HL-60 (cell line): ENCODE results near the gene RGS14.

Experiments
- CTCF ChIP-seq: IDR thresholded peaks from one replicate; pipeline ENCODE4 v1.5.1; 2011; ENCODE audit warnings: low read length, control low read depth, inconsistent platforms; ENCODE audit not compliant: insufficient read depth
- GABPA ChIP-seq: IDR thresholded peaks from 2 replicates; pipeline ENCODE4 v1.6.1; 2012; ENCODE audit warnings: low read depth
- POLR2AphosphoS5 ChIP-seq: IDR thresholded peaks from 2 replicates; pipeline ENCODE4 v1.6.1; 2012; ENCODE audit warnings: low read depth
- REST ChIP-seq: IDR thresholded peaks from 2 replicates; pipeline ENCODE4 v1.6.1; 2012; ENCODE audit warnings: low read depth; ENCODE audit not compliant: insufficient replicate concordance
- SPI1 ChIP-seq: IDR thresholded peaks from 2 replicates; pipeline ENCODE4 v1.6.1; 2012; ENCODE audit warnings: low read depth, mild to moderate bottlenecking, borderline replicate concordance

DNA sequence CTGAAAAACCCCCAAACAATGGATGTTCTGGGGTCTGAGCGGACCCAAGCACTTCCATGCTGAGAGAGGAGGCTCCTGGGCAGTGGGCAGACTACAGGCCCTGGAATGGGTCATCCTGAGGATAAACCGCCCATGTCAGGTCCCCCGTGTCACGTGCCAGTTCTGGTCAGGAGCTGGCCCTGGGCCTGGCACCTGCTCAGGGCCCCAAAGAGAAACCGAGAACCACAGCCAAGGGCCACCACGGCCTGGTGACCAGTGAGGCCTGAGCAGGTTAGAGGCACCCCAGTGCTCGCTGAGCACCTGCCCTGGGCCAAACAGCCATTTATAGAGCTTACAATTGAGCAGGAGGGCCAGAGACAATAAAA, 22.0 kb upstream of the RGS14 start:
- no peak for TF ChIP-seq CTCF
- TF ChIP-seq POLR2AphosphoS5, result no peak
- TF ChIP-seq GABPA, result no peak
- TF ChIP-seq REST, result no peak
- TF ChIP-seq SPI1, result no peak
